HG02943 (cell line): Measurements from ENCODE around the gene ERAP2.
"Not testable (repeated sequence)": the region's sequence is repeated elsewhere in the genome, so short reads cannot be mapped to it uniquely, and the experiment has no call there.

Source experiments
- ATAC-seq: cut with Tn5 transposase; IDR thresholded peaks from one replicate; pipeline ENCODE4 v1.9.1; 2021; ENCODE audit warnings: mild to moderate bottlenecking, low read depth, moderate library complexity; ENCODE audit not compliant: unreplicated experiment

The ERAP2 gene

GRCh38 chr5:96928931-96929708 is 52.8 kb downstream of the ERAP2 start:
- ATAC-seq = no peak

GRCh38 chr5:96930058-96930457 is 53.8 kb downstream of the ERAP2 start:
- no peak for ATAC-seq

DNA sequence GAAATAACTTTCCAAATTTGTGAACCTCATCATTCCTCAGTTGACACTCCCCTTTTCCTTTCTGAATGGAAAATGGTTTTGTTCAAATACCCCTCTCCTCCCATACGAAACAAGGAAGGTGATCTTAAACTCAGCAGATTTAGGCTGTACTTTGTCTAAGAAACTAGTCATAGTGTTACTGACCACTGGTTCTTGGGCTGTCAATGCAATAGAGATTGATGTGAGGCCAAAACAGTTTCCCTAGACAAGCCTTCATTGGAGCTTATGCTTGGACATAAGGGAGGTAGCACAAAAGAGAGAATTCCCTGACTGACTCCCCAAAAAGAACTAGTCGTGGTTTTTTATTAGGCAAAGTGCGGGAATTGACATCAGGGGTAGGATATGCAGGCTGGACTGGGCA is 54.3 kb downstream of the ERAP2 start:
- ATAC-seq = no peak

GRCh38 chr5:96931037-96931436 is 54.7 kb downstream of the ERAP2 start:
- not testable (repeated sequence) for ATAC-seq

- no peak for ATAC-seq
Measured at GRCh38 chr5:96931605-96932004, 55.3 kb downstream of the ERAP2 start.

DNA sequence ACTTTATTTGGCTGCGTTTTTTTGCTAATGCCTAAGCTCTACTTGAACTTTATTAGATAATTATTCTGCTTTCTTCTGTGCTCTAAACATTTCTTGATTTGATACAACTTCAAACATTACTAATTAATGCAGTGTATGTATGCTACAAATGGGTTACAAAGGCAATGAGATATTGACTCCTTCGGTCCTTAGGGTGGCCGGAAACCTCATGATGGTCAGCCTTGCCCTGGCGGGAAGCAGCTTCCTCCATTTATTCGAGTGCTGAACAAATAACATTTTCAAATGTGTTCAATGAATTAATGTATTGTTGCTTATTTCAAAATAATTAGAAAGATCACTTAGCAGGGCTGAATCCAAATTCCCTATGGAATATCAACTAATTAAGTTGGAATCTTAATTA is 55.7 kb downstream of the ERAP2 start:
- no peak for ATAC-seq

DNA sequence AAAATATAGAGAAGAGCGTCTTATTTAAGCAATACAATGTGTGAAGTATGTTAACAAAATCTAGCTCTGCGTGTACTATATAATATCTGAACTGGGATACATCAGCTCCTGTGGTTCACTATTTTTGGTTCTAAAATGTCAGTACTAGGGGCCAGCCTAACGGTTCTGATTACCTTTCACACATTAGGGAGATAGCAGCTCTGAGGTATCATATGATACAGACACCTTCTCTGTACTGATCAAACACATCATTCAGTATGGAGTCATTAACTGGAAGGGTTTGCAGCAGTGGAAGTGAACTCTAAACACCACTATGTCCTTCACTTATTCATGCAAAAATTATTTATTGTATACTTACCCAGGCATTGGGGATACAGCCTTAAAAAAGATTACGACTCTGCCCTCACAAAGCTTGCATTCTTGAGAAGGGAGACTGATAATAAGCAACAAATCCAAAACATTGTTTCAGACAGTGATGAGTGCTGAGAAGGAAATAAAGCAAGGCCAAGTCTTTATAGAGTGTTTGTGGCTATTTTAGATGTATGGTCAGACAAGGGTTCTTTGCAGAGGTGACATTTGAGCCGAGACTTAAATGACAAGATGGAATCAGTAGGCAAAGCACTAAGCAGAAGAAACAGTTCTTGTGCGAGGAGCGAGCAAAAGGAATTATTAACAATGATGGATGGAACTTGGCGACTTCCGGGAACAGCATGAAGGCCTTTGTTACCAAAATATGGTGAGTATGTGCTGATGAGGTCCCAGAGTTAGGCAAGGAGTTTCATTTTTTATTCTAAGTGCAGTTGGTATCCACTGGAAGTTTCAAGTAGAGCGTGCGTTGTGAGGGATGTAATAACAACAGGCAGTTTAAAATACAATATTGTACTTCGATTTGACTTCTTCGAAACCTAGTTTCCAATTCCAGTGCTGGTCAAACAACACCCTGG is 57.7 kb downstream of the ERAP2 start:
- ATAC-seq = no peak

- ATAC-seq = peak; percentile 64
Measured at GRCh38 chr5:96934708-96935558, 58.6 kb downstream of the ERAP2 start.

DNA sequence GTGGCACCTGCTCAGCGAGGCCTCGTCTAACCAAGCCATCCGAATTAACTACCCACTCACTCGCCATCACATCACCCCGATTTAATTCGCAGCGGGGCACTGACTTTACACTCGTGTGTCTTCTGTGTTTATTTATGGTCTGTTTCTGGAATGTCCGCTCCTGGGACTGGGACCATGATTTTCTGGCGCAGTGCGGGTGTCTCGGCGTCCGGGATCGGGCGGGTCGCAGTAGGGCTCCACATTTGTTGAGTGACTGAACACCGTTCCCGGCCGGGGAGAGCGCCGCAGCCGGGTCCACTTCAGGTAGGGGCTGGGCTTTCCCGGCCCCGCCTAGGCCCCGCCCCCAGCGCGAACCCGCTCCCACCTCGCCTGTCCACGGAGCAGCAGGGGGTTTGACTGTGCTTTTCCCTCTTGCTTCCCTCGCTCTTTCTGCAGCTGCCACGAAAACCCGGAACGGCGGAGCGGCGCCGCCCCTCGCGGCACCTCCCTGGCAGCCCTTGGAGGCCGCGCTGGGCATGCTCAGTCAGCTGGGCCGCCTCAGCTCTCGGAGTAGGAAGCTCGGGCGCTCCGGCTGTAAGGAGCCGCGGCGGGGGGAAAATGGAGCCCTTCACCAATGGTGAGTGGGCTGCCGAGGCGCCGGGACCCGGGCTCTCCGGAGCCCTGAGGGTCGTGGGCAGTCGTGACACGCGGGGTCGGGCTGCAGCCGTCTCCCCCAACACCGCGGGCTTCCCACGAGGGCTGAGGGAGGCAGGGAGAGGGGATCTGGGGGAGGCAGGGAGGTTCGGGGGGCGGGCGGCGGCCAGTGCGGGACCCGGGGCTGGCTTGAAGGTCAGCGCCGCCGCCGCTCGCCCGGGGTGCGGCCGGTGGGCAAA is 59.5 kb downstream of the ERAP2 start, which contains the start of gene LNPEP:
Gene LNPEP (plus strand): TSS at position 522 of the 872 bp plus-strand sequence. CDS start 76 bp downstream, at position 598.
- peak; percentile 49 for ATAC-seq

- peak; percentile 22 for ATAC-seq
Measured at GRCh38 chr5:96936431-96937320, 60.4 kb downstream of the ERAP2 start.

- no peak for ATAC-seq
Measured at GRCh38 chr5:96940586-96940985, 64.3 kb downstream of the ERAP2 start.

- ATAC-seq = no peak
Measured at GRCh38 chr5:96941140-96941539, 64.8 kb downstream of the ERAP2 start.

GRCh38 chr5:96942078-96942477 is 65.8 kb downstream of the ERAP2 start:
- ATAC-seq = no peak

DNA sequence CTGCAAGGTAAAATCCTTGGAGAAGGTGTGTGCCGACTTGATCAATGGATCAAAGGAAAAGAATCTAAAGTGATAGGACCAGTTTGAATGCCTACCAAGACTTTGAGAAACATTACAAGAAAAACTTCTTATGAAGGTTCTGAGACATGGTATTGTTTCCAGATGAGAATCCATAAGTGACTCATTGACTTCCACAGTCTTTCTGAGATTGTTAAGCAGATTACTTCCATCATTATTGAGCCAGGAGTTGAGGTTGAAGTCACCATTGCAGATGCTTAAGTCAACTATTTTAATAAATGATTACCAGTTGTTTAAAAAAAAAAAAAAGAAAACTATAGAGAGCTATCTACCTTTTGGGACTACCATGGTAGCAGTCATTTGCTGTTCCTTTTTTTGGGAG is 66.6 kb downstream of the ERAP2 start:
- no peak for ATAC-seq

- ATAC-seq = no peak
Measured at GRCh38 chr5:96943799-96944198, 67.5 kb downstream of the ERAP2 start.

DNA sequence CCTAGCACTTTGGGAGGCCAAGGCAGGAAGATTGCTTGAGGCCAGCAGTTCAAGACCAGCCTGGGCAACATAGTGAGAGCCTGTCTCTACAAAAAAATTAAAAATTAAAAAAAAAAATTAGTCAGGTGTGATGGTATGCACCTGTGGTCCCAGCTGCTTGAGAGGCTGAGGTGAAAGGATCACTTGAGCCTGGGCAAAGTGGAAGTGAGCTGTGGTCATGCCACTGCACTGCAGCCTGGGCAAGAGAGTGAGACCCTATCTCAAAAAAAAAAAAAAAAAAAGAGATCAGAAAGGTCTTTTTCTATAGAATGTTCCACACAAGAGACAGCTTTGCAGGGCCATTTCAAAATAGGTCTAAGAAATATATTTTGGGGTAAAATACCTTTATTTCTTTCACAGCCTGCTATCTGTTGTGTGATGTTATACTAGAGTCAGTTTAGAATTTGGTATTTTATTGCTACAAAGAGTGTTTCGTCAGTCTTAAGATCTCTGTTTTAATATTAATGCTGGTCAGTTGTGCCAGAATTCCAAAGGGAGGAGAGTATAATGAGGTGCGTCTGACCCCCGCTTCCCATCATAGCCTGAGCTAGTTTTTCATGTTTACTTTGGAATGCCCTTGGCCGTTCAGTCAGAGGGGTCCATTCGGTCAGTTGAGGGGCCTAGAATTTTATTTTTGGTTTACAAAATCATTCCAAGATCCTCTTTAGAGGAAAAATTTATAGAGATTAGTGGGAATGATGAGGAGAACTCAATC is 69.0 kb downstream of the ERAP2 start:
- no peak for ATAC-seq

GRCh38 chr5:96946381-96946780 is 70.1 kb downstream of the ERAP2 start:
- ATAC-seq = no peak
